PC-3 (cell line): Measurements from ENCODE around the gene PPP1R26.

Experiments used
- CTCF ChIP-seq: fragments of 300-600 bp; sonication (generic); conservative IDR thresholded peaks from 2 replicates; pipeline ENCODE4 v1.5.1; 2017; ENCODE audit warnings: antibody characterized with exemption, low read depth, mild to moderate bottlenecking, low read length
- EZH2 ChIP-seq: fragments of 300-600 bp; sonication (generic); IDR thresholded peaks from one replicate; pipeline ENCODE4 v1.6.1; 2017; ENCODE audit warnings: antibody characterized with exemption, mild to moderate bottlenecking, low read length; ENCODE audit not compliant: unreplicated experiment
- EZH2phosphoT487 ChIP-seq: fragments of 300-600 bp; sonication (generic); IDR thresholded peaks from 2 replicates; pipeline ENCODE4 v1.6.1; 2018; ENCODE audit warnings: mild to moderate bottlenecking, antibody characterized with exemption, low read length, borderline replicate concordance

GRCh38 chr9:135489188-135489906, 9.8 kb downstream of the PPP1R26 start:
- no peak for TF ChIP-seq EZH2phosphoT487
- no peak for TF ChIP-seq CTCF
- no peak for TF ChIP-seq EZH2
